ENCODE results near the gene ENTPD7. TPM values are rescaled to one million over a fixed set of nuclear protein-coding genes. Genes with fewer than 3 reads are reported as not detected.

The ENTPD7 gene
- total and polyA plus RNA-seq, 10 of the 15 experiments (the other 5 are each of a cell fraction or from before 2014, with no cell fraction given) = 0.73 to 6.7 (median 5.2) TPM

GRCh38 chr10:99673492-99673891 is 14.2 kb downstream of the ENTPD7 start:
- ChIA-PET SMC1A (ENCODE audit: uncharacterized antibody, unreplicated experiment) (interaction anchor here (0.6 kb wide), 1 partner anchor 836 kb away, joined by 3 read pairs; no protein-coding TSS in a partner anchor), RAD21 (ENCODE audit: unreplicated experiment) (no interaction called here), CTCF (no interaction called here), POLR2A (no interaction called here)
- Histone ChIP-seq H4K20me1 (ENCODE audit: control insufficient read depth, insufficient read depth) (no peaks in the 10 kb centered on the region), H3K27me3 (replicated peaks in 1 of 2; ENCODE audit: control insufficient read depth in 2 of 2, insufficient read depth in 2 of 2, low read length in 1 of 2) (no peaks in the 10 kb centered on the region), H3K9ac (ENCODE audit: control insufficient read depth, insufficient read depth, low read length) (no peak overlapping the region), H3K4me2 (ENCODE audit: control insufficient read depth, insufficient read depth) (no peak overlapping the region), H3K4me1 (ENCODE audit: control insufficient read depth, insufficient read depth, low read length) (no peaks in the 10 kb centered on the region), H3K79me2 (ENCODE audit: control insufficient read depth, insufficient read depth, low read length) (no peaks in the 10 kb centered on the region), H3K36me3 (ENCODE audit: control insufficient read depth in 2 of 2, insufficient read depth in 2 of 2, low read length in 1 of 2) (no peaks in the 10 kb centered on the region), H3K4me3 (no peak overlapping the region), H3K9me3 (replicated peaks; ENCODE audit: control insufficient read depth, insufficient read depth, low read length) (no peaks in the 10 kb centered on the region), H2AFZ (ENCODE audit: control insufficient read depth, low read depth, low read length) (no peak overlapping the region), H3K27ac (ENCODE audit: control insufficient read depth, insufficient read depth) (no peak overlapping the region)
- 47% methylated on average over 2 of the region's 2 CpGs for WGBS (ENCODE audit: insufficient coverage, insufficient replicate concordance, low lambda C conversion rate, missing lambda C conversion rate)
- intact Hi-C loops (cut with micrococcal nuclease; ENCODE audit: unreplicated experiment) = no loop called here
- DNase-seq (ENCODE audit: low read depth, low spot score) (no peak), ATAC-seq (no peak), FAIRE-seq (no peak)
- in situ Hi-C loops (cut with MboI) = no loop called here
- TF ChIP-seq NFYB (IDR thresholded peaks at IDR 0.05; ENCODE audit: insufficient read depth, low read depth, low read length) (no peak), ZZZ3 (IDR thresholded peaks at IDR 0.05; ENCODE audit: control insufficient read depth, insufficient read length, low read depth) (no peak), POU2F2 (IDR thresholded peaks at IDR 0.05; ENCODE audit: borderline replicate concordance, low read depth, low read length) (no peak), CHD1 (IDR thresholded peaks at IDR 0.05; ENCODE audit: low read depth, low read length) (no peak), SREBF2 (IDR thresholded peaks at IDR 0.05; ENCODE audit: low read length) (no peak), HSF1 (IDR thresholded peaks at IDR 0.05; ENCODE audit: low read depth, low read length) (no peak), PKNOX1 (IDR thresholded peaks at IDR 0.05) (no peak), DPF2 (IDR thresholded peaks at IDR 0.05) (no peak)
- no TSS peak for BruUV-seq (replicated peaks)
